22Rv1 (cell line): ENCODE results near the gene SH3RF1.

Source experiments
- CTCF ChIP-seq: fragments of 450-650 bp; IDR thresholded peaks from 2 replicates; pipeline ENCODE4 v1.5.1; 2017; ENCODE audit warnings: mild to moderate bottlenecking
- ZFX ChIP-seq: fragments of 450-650 bp; IDR thresholded peaks from 2 replicates; pipeline ENCODE4 v1.6.1; 2017; ENCODE audit warnings: antibody characterized with exemption, borderline replicate concordance

DNA sequence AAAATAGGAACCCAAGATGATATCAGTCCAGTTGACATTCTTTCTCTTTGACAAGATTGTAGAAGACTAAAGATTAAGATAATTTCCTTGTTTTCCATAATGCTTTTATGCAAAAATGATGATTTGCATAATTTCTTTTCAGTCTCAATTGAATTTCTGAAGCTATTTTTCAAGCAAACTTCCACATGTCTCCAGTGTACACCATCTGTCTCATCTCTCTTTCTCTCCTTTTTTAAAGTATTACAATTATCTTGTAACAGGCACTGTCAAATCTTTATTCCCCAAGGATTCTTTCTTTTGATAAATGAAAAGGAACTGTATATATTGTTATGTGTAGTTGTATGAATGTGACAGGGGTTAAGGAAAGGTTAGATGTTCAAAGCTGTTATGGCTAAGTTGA is 7.9 kb upstream of the SH3RF1 start:
- TF ChIP-seq CTCF: no peak
- TF ChIP-seq ZFX: no peak
